ENCODE data around the gene CACNA2D4. TPM values are rescaled to one million over a fixed set of nuclear protein-coding genes. Genes with fewer than 3 reads are reported as not detected.

Gene CACNA2D4
- total and polyA plus RNA-seq, 2 of the 13 experiments (the other 11 are each of a cell fraction or from before 2014, with no cell fraction given) = 14.2 to 136 TPM

- TF ChIP-seq DZIP1 (CRISPR knock-in tag; IDR thresholded peaks at IDR 0.05) (peak; percentile 78), ZNF777 (CRISPR knock-in tag; IDR thresholded peaks at IDR 0.05) (peak; percentile 58; the same call in 1 of the 2 replicates), RARA (CRISPR knock-in tag; IDR thresholded peaks at IDR 0.05) (peak; percentile 69), GATAD1 (CRISPR knock-in tag; IDR thresholded peaks at IDR 0.05) (peak; percentile 63), SIX4 (CRISPR knock-in tag; IDR thresholded peaks at IDR 0.05) (0 out of 2 replicates have a peak, but pooled peaks have one; percentile 39), ATF2 (CRISPR knock-in tag; IDR thresholded peaks at IDR 0.05) (peak; percentile 81), HOXA7 (CRISPR knock-in tag; IDR thresholded peaks at IDR 0.05) (peak; percentile 18; the same call in 1 of the 2 replicates), HNF4G (IDR thresholded peaks at IDR 0.05; ENCODE audit: borderline replicate concordance, low read depth, low read length) (no peak), HNF4G (CRISPR knock-in tag; IDR thresholded peaks at IDR 0.05; ENCODE audit: borderline replicate concordance, low read depth) (no peak), ZNF264 (CRISPR knock-in tag; IDR thresholded peaks at IDR 0.05) (peak; percentile 79; the same call in 1 of the 2 replicates), EHMT2 (IDR thresholded peaks at IDR 0.05; ENCODE audit: borderline replicate concordance, low read depth, low read length) (peak; percentile 97), NFKBIZ (CRISPR knock-in tag; IDR thresholded peaks at IDR 0.05) (peak; percentile 81; the same call in 1 of the 2 replicates), SALL2 (CRISPR knock-in tag; IDR thresholded peaks at IDR 0.05) (0 out of 2 replicates have a peak, but pooled peaks have one; percentile 31), FOXM1 (CRISPR knock-in tag; IDR thresholded peaks at IDR 0.05) (no peak), ZNF740 (CRISPR knock-in tag; IDR thresholded peaks at IDR 0.05) (no peak), TGIF2 (CRISPR knock-in tag; IDR thresholded peaks at IDR 0.05) (peak; percentile 90), SMAD3 (CRISPR knock-in tag; IDR thresholded peaks at IDR 0.05) (peak; percentile 94), GABPA (IDR thresholded peaks at IDR 0.05; ENCODE audit: low read depth, low read length) (no peak), GABPA (CRISPR knock-in tag; IDR thresholded peaks at IDR 0.05; ENCODE audit: low read depth) (peak; percentile 21; the same call in 1 of the 2 replicates), ZNF878 (CRISPR knock-in tag; IDR thresholded peaks at IDR 0.05) (peak; percentile 84)
Measured at GRCh38 chr12:1830981-1831963, 87.2 kb downstream of the CACNA2D4 start (continued).
